GM12878 (cell line): ENCODE measurements around the gene MANBA. TPM values are rescaled to one million over a fixed set of nuclear protein-coding genes. Genes with fewer than 3 reads are reported as not detected.

Source experiments
- ATAC-seq: fragments of 200-7000 bp; cut with Tn5 transposase; 3 replicates; pipeline ENCODE4 v1.9.1; 2020; ENCODE audit warnings: mild to moderate bottlenecking, moderate library complexity
- BruUV-seq: library from RNA; stranded (reverse); fragments of 400-500 nt; replicated peaks from 2 replicates; lab custom pipeline; 2021; lab: Mats Ljungman, UMichigan
- CTCF ChIA-PET: fragments of 300-600 bp; sonication (Branson Sonifier 250); formaldehyde crosslinking; extraction: SDS; loops from one replicate; lab custom pipeline; 2021; ENCODE audit warnings: inconsistent platforms; lab: Yijun Ruan, JAX
- POLR2A ChIA-PET: fragments of 350-600 bp; formaldehyde crosslinking; extraction: SDS; loops from one replicate; lab custom pipeline; 2021; ENCODE audit warnings: inconsistent platforms; lab: Charles Lee
- RAD21 ChIA-PET: fragments of 300-600 bp; sonication (Branson Sonifier 250); formaldehyde crosslinking; loops from one replicate; lab custom pipeline; 2023; ENCODE audit warnings: antibody characterized with exemption; ENCODE audit not compliant: unreplicated experiment; lab: Charles Lee
- SMC1A ChIA-PET: fragments of 300-600 bp; sonication (Branson Sonifier 250); formaldehyde crosslinking; loops from one replicate; lab custom pipeline; 2023; ENCODE audit not compliant: unreplicated experiment, uncharacterized antibody; lab: Charles Lee
- DNase-seq: peaks from one replicate; pipeline ENCODE4 v3.0.0-alpha.2; 2011; ENCODE audit warnings: low read depth, low spot score
- FAIRE-seq: peaks from 3 replicates; lab custom pipeline; 2011; peaks lifted over from hg19 to GRCh38; lab: Jason Lieb, UNC
- H2AFZ ChIP-seq: 2 replicates; pipeline ENCODE4 v1.6.0; 2011; ENCODE audit warnings: low read depth, low read length, control low read depth; ENCODE audit not compliant: control insufficient read depth
- H3K27ac ChIP-seq: 2 replicates; pipeline ENCODE4 v1.5.1; 2011; ENCODE audit warnings: control low read depth; ENCODE audit not compliant: control insufficient read depth, insufficient read depth
- H3K27me3 ChIP-seq, 2 experiments: replicated peaks in 1 of 2; 2 replicates each; pipeline versions ENCODE4 v1.6.0 to v1.6.1; 2011; ENCODE audit warnings: low read length in 1 of 2; ENCODE audit not compliant: control insufficient read depth in 2 of 2, insufficient read depth in 2 of 2
- H3K36me3 ChIP-seq, 2 experiments: 2 replicates each; pipeline ENCODE4 v1.5.1; 2011; ENCODE audit warnings: low read length in 1 of 2; ENCODE audit not compliant: control insufficient read depth in 2 of 2, insufficient read depth in 2 of 2
- H3K4me1 ChIP-seq: 2 replicates; pipeline ENCODE4 v1.6.1; 2011; ENCODE audit warnings: mild to moderate bottlenecking, low read length, moderate library complexity, mixed read lengths; ENCODE audit not compliant: control insufficient read depth, insufficient read depth
- H3K4me2 ChIP-seq: 2 replicates; pipeline ENCODE4 v1.6.0; 2011; ENCODE audit warnings: control low read depth; ENCODE audit not compliant: control insufficient read depth, insufficient read depth
- H3K4me3 ChIP-seq: fragments of 200-600 bp; sonication (generic); 2 replicates; pipeline ENCODE4 v1.5.1; 2016
- H3K79me2 ChIP-seq: 2 replicates; pipeline ENCODE4 v1.6.0; 2011; ENCODE audit warnings: low read length; ENCODE audit not compliant: control insufficient read depth, insufficient read depth
- H3K9ac ChIP-seq: 2 replicates; pipeline ENCODE4 v1.8.0; 2011; ENCODE audit warnings: low read length, control low read depth, mixed read lengths; ENCODE audit not compliant: control insufficient read depth, insufficient read depth
- H3K9me3 ChIP-seq: replicated peaks from 3 replicates; pipeline ENCODE4 v1.5.1; 2011; ENCODE audit warnings: mild to moderate bottlenecking, low read length; ENCODE audit not compliant: control insufficient read depth, insufficient read depth
- H4K20me1 ChIP-seq: 2 replicates; pipeline ENCODE4 v1.6.0; 2011; ENCODE audit not compliant: control insufficient read depth, insufficient read depth
- ATF7 ChIP-seq: fragments of 450-650 bp; IDR thresholded peaks from 2 replicates; pipeline ENCODE4 v1.6.1; 2016; ENCODE audit warnings: low read depth, mild to moderate bottlenecking
- CREB1 ChIP-seq: IDR thresholded peaks from 2 replicates; pipeline ENCODE4 v1.6.1; 2012; ENCODE audit warnings: low read depth, mild to moderate bottlenecking, inconsistent platforms
- EP300 ChIP-seq, 2 experiments: fragments of 150-350 bp in 1 of 2; IDR thresholded peaks; 2 replicates each; pipeline ENCODE4 v1.6.1; 2011 to 2012; ENCODE audit warnings: low read depth in 2 of 2, low read length in 2 of 2, borderline replicate concordance in 1 of 2, improper control_type of control experiment in 1 of 2, inconsistent platforms in 1 of 2; ENCODE audit not compliant: control insufficient read depth in 1 of 2
- ETV6 ChIP-seq, 2 experiments: fragments of 450-650 bp in 1 of 2; IDR thresholded peaks in 1 of 2; conservative IDR thresholded peaks in 1 of 2; 2 replicates each; pipeline ENCODE4 v1.6.1; 2014; ENCODE audit warnings: antibody characterized with exemption in 1 of 2, borderline replicate concordance in 1 of 2, low read depth in 1 of 2, mild to moderate bottlenecking in 1 of 2, moderate library complexity in 1 of 2
- FOXM1 ChIP-seq: IDR thresholded peaks from 2 replicates; pipeline ENCODE4 v1.6.1; 2012; ENCODE audit warnings: low read depth, mild to moderate bottlenecking, inconsistent platforms, low read length, moderate library complexity
- GATAD2B ChIP-seq: fragments of 450-650 bp; conservative IDR thresholded peaks from 2 replicates; pipeline ENCODE4 v1.6.1; 2017; ENCODE audit warnings: low read depth, mild to moderate bottlenecking, moderate library complexity
- IKZF2 ChIP-seq, 2 experiments: fragments of 450-650 bp; IDR thresholded peaks; 2 replicates each; pipeline ENCODE4 v1.6.1; 2017; ENCODE audit warnings: mild to moderate bottlenecking in 2 of 2, moderate library complexity in 2 of 2
- IRF4 ChIP-seq: IDR thresholded peaks from 2 replicates; pipeline ENCODE4 v1.6.1; 2011; ENCODE audit warnings: low read depth, low read length
- JUNB ChIP-seq: IDR thresholded peaks from 2 replicates; pipeline ENCODE4 v1.6.1; 2016; ENCODE audit warnings: antibody characterized with exemption, mild to moderate bottlenecking
- NFIC ChIP-seq: IDR thresholded peaks from 2 replicates; pipeline ENCODE4 v1.6.1; 2012; ENCODE audit warnings: low read depth, mild to moderate bottlenecking, inconsistent platforms, low read length, moderate library complexity
- RELB ChIP-seq: fragments of 450-650 bp; IDR thresholded peaks from 2 replicates; pipeline ENCODE4 v1.6.1; 2017; ENCODE audit warnings: low read depth, mild to moderate bottlenecking, moderate library complexity
- SMAD1 ChIP-seq: fragments of 450-650 bp; IDR thresholded peaks from 2 replicates; pipeline ENCODE4 v1.6.1; 2018; ENCODE audit warnings: mild to moderate bottlenecking, low read depth; ENCODE audit not compliant: partially characterized antibody
- SMAD5 ChIP-seq: IDR thresholded peaks from 2 replicates; pipeline ENCODE4 v1.6.1; 2016; ENCODE audit warnings: antibody characterized with exemption, low read depth
- SPI1 ChIP-seq: IDR thresholded peaks from 2 replicates; pipeline ENCODE4 v1.6.1; 2011; ENCODE audit warnings: low read depth, mild to moderate bottlenecking, low read length, moderate library complexity, borderline replicate concordance; ENCODE audit not compliant: insufficient read depth
- TARDBP ChIP-seq: IDR thresholded peaks from 2 replicates; pipeline ENCODE4 v1.6.1; 2016; ENCODE audit warnings: borderline replicate concordance
- ZNF592 ChIP-seq: fragments of 450-650 bp; IDR thresholded peaks from 2 replicates; pipeline ENCODE4 v1.6.1; 2017; ENCODE audit warnings: mild to moderate bottlenecking, moderate library complexity
- WGBS: methylation state at CpG from one replicate; pipeline ENCODE4 v1.1.6; 2016; ENCODE audit warnings: low lambda C conversion rate; ENCODE audit not compliant: insufficient replicate concordance, insufficient coverage; ENCODE audit errors: missing lambda C conversion rate; 5-methylcytosine and 5-hydroxymethylcytosine counted together
- in situ Hi-C: fragments of 300-500 bp; cut with MboI; formaldehyde crosslinking; loops from 9 replicates; pipeline ENCODE4 v1.14.3; 2018; ENCODE audit warnings: mixed read lengths
- intact Hi-C: fragments of 100-400 bp; cut with micrococcal nuclease; formaldehyde crosslinking; loops from one replicate; pipeline ENCODE4 v1.14.2; 2022; ENCODE audit not compliant: unreplicated experiment
- polyA plus RNA-seq, 11 experiments: library from polyadenylated mRNA; depleted of rRNA in 4 of 11; unstranded in 6 of 11; stranded (reverse) in 5 of 11; fragments of >200 nt; fragmentation: Nextera tagmentation in 4 of 11; fragmentation: Illumina TruSeq in 1 of 11; extraction: Ambion mirVana in 4 of 11; extraction: Trizol in 1 of 11; gene quantifications; 1 replicate in 1 of 11; 2 replicates in 10 of 11; pipeline versions ENCODE4 v1.2.1 to v1.2.3, GENCODE V29; 2011 to 2016; ENCODE audit warnings: inconsistent platforms in 2 of 11, missing spikeins in 2 of 11, low read depth in 1 of 11
- total RNA-seq, 4 experiments: library from RNA; depleted of rRNA in 3 of 4; stranded (reverse); fragments of >200 nt in 3 of 4; fragmentation: Illumina TruSeq in 1 of 4; extraction: Trizol in 1 of 4; gene quantifications; 2 replicates each; pipeline versions ENCODE4 v1.2.1 to v1.2.3, GENCODE V29; 2013 to 2021

MANBA gene
- total and polyA plus RNA-seq, 10 of the 15 experiments (the other 5 are each of a cell fraction or from before 2014, with no cell fraction given): 3.8 to 19.0 (median 12.5) TPM

- BruUV-seq: TSS peak; percentile 61
- peak overlapping the region; percentile 84 for H3K4me2 ChIP-seq
- no peaks in the 10 kb centered on the region; the same call in 1 of the 2 replicates for H3K4me1 ChIP-seq
- peak overlapping the region; percentile 85 for H3K27ac ChIP-seq
- H3K36me3 ChIP-seq: no peaks in the 10 kb centered on the region
- ChIA-PET RAD21 (interaction anchor here (0.8 to 2.1 kb wide), 16 partner anchors 11 to 259 kb away, joined by 3 to 27 read pairs (median 4); partner anchors contain the start of gene UBE2D3), SMC1A (interaction anchor here (0.8 to 2.0 kb wide), 8 partner anchors 10 to 79 kb away, joined by 3 to 12 read pairs (median 4); partner anchors contain the start of gene UBE2D3), CTCF (interaction anchor here (0.6 to 1.5 kb wide), 10 partner anchors 11 to 415 kb away, joined by 3 to 6 read pairs (median 3); partner anchors contain the start of genes SLC39A8 and UBE2D3), POLR2A (interaction anchor here (0.7 to 2.2 kb wide), 14 partner anchors 12 to 260 kb away, joined by 3 to 11 read pairs (median 4); partner anchors contain the start of genes CISD2, SLC9B1 and UBE2D3)
- peaks cover 1% of the 10 kb centered on the region; the same call in 1 of the 3 replicates for H3K9me3 ChIP-seq
- H3K27me3 ChIP-seq: no peaks in the 10 kb centered on the region
- intact Hi-C loops (loop anchor here (1.0 to 5.0 kb wide), 2 partner anchors 73 to 107 kb away; partner anchors contain the start of gene CISD2), in situ Hi-C loops (no loop called here)
- under 1% methylated on average over 25 of the region's 25 CpGs for WGBS
- peak overlapping the region; percentile 98 for H3K4me3 ChIP-seq
- peak overlapping the region; percentile 99 for H2AFZ ChIP-seq
- peak overlapping the region; percentile 88 for H3K9ac ChIP-seq
- peak; percentile 81 for ATAC-seq
- peak; percentile 66 for FAIRE-seq
- peak; percentile 40 for DNase-seq
- H3K79me2 ChIP-seq: peaks cover 43% of the 10 kb centered on the region
- no peaks in the 10 kb centered on the region for H4K20me1 ChIP-seq
- TF ChIP-seq ETV6 (conservative IDR thresholded peaks at IDR 0.05 in 1 of 2, IDR thresholded peaks at IDR 0.05 in 1 of 2; ENCODE audit: borderline replicate concordance in 1 of 2, low read depth in 1 of 2) (peak in 1 of 2 experiments; percentile 50; a peak in 1 of 4 replicates), FOXM1 (0 out of 2 replicates have a peak, but pooled peaks have one; percentile 31), SPI1 (peak; percentile 34; the same call in 1 of the 2 replicates), ZNF592 (no peak), RELB (0 out of 2 replicates have a peak, but pooled peaks have one; percentile 45), CREB1 (peak; percentile 75), GATAD2B (0 out of 2 replicates have a peak, but pooled peaks have one; percentile 54), SMAD1 (no peak), IKZF2 (IDR thresholded peaks at IDR 0.05) (peak; percentile 49 to 71), IRF4 (0 out of 2 replicates have a peak, but pooled peaks have one; percentile 19), ATF7 (peak; percentile 62), TARDBP (peak; percentile 7; the same call in 1 of the 2 replicates), JUNB (peak; percentile 18; the same call in 1 of the 2 replicates), EP300 (IDR thresholded peaks at IDR 0.05; ENCODE audit: borderline replicate concordance in 1 of 2, control insufficient read depth in 1 of 2, low read depth in 2 of 2, low read length in 2 of 2) (peak; percentile 40 to 76; a peak in 1 of 4 replicates), NFIC (peak; percentile 50; the same call in 1 of the 2 replicates), SMAD5 (no peak)
Measured at GRCh38 chr4:102759831-102760644, 730 bp downstream of the MANBA start.
